ENCODE results near the gene SCN1B. TPM values are rescaled to one million over a fixed set of nuclear protein-coding genes. Genes with fewer than 3 reads are reported as not detected.

Gene SCN1B
- total and polyA plus RNA-seq, 2 of the 13 experiments (the other 11 are each of a cell fraction or from before 2014, with no cell fraction given), result 2.7 to 20.1 TPM

GRCh38 chr19:35060160-35060855 lies 30.0 kb downstream of the SCN1B start:
- Histone ChIP-seq H3K79me2 (ENCODE audit: insufficient read depth, low read length) (no peaks in the 10 kb centered on the region), H3K27me3 (ENCODE audit: control insufficient read depth in 1 of 2, insufficient read depth in 2 of 2, low read length in 2 of 2) (no peaks in the 10 kb centered on the region), H2AFZ (ENCODE audit: low read length) (no peak overlapping the region), H3K4me2 (ENCODE audit: low read depth, low read length) (no peak overlapping the region), H3K4me1 (ENCODE audit: insufficient read depth, low read length) (0 out of 2 replicates have a peak, but pooled peaks cover 5% of the 10 kb centered on the region), H3K9me3 (ENCODE audit: low read length) (no peaks in the 10 kb centered on the region), H4K20me1 (ENCODE audit: insufficient read depth, low read length) (peaks cover 18% of the 10 kb centered on the region; the same call in 1 of the 2 replicates), H3K27ac (ENCODE audit: extremely low read length, insufficient read depth, low read length) (no peak overlapping the region), H3K9ac (ENCODE audit: insufficient read depth, low read depth, low read length) (no peak overlapping the region), H3K4me3 (replicated peaks in 1 of 3; ENCODE audit: insufficient read depth in 1 of 3, low read depth in 2 of 3, low read length in 3 of 3) (no peak overlapping the region), H3K36me3 (replicated peaks in 1 of 2; ENCODE audit: control insufficient read depth in 1 of 2, insufficient read depth in 2 of 2, low read length in 2 of 2) (peaks cover 9 to 12% of the 10 kb centered on the region in 2 experiments; a peak in 3 of 5 replicates)
- BruUV-seq (replicated peaks), result no TSS peak
- FAIRE-seq (no peak), DNase-seq (ENCODE audit: low spot score) (no peak), ATAC-seq (peak; percentile 11; the same call in 2 of the 3 replicates)
- over 99% methylated on average over 18 of the region's 29 CpGs for WGBS (ENCODE audit: low lambda C conversion rate)
- ChIA-PET POLR2A (no interaction called here), CTCF (ENCODE audit: low intra/inter-chr PET ratio, low total read pairs) (no interaction called here)
- TF ChIP-seq ATAD3A (CRISPR knock-in tag; IDR thresholded peaks at IDR 0.05) (no peak), AGO2 (optimal IDR thresholded peaks at IDR 0.05; ENCODE audit: low read depth, low read length) (peak; percentile 69)
- intact Hi-C loops (cut with micrococcal nuclease; ENCODE audit: unreplicated experiment), result no loop called here
- in situ Hi-C loops (cut with HindIII; ENCODE audit: extremely low pct_ligation_motif_present, low pct_unique_long_range_greater_than_20kb), result no loop called here

GRCh38 chr19:35061583-35062373 lies 31.5 kb downstream of the SCN1B start:
- no peak overlapping the region for H3K4me2 ChIP-seq (ENCODE audit: low read depth, low read length)
- CTCF ChIA-PET (ENCODE audit: low intra/inter-chr PET ratio, low total read pairs), result no interaction called here
- intact Hi-C loops (cut with micrococcal nuclease; ENCODE audit: unreplicated experiment), result no loop called here
- no peak overlapping the region for H3K4me3 ChIP-seq (replicated peaks in 1 of 3; ENCODE audit: insufficient read depth in 1 of 3, low read depth in 2 of 3, low read length in 3 of 3)
- in situ Hi-C loops (cut with HindIII; ENCODE audit: extremely low pct_ligation_motif_present, low pct_unique_long_range_greater_than_20kb), result no loop called here
- H3K27ac ChIP-seq (ENCODE audit: extremely low read length, insufficient read depth, low read length), result no peak overlapping the region
- peak; percentile 12 for FAIRE-seq
- POLR2A ChIA-PET, result no interaction called here
- 95% methylated on average over 7 of the region's 7 CpGs for WGBS (ENCODE audit: low lambda C conversion rate)
- no peak overlapping the region for H2AFZ ChIP-seq (ENCODE audit: low read length)
- peaks cover 7% of the 10 kb centered on the region for H3K4me1 ChIP-seq (ENCODE audit: insufficient read depth, low read length)
- no peaks in the 10 kb centered on the region for H3K79me2 ChIP-seq (ENCODE audit: insufficient read depth, low read length)
- no TSS peak for BruUV-seq (replicated peaks)
- DNase-seq (ENCODE audit: low spot score), result no peak
- H4K20me1 ChIP-seq (ENCODE audit: insufficient read depth, low read length), result peaks cover 5% of the 10 kb centered on the region; the same call in 1 of the 2 replicates
- ATAC-seq, result no peak
- TF ChIP-seq ZNF441 (CRISPR knock-in tag; IDR thresholded peaks at IDR 0.05; ENCODE audit: borderline replicate concordance) (no peak), ZNF121 (CRISPR knock-in tag; IDR thresholded peaks at IDR 0.05) (peak; percentile 92), POLR2G (IDR thresholded peaks at IDR 0.05; ENCODE audit: low read depth, low read length) (peak; percentile 15; the same call in 1 of the 2 replicates), POLR2AphosphoS5 (IDR thresholded peaks at IDR 0.05; ENCODE audit: low read depth, low read length) (peak; percentile 33; the same call in 1 of the 2 replicates)
- no peaks in the 10 kb centered on the region for H3K9me3 ChIP-seq (ENCODE audit: low read length)
- no peaks in the 10 kb centered on the region for H3K27me3 ChIP-seq (ENCODE audit: control insufficient read depth in 1 of 2, insufficient read depth in 2 of 2, low read length in 2 of 2)
- H3K9ac ChIP-seq (ENCODE audit: insufficient read depth, low read depth, low read length), result no peak overlapping the region
- peaks cover 3% of the 10 kb centered on the region in 2 experiments; a peak in 1 of 5 replicates for H3K36me3 ChIP-seq (replicated peaks in 1 of 2; ENCODE audit: control insufficient read depth in 1 of 2, insufficient read depth in 2 of 2, low read length in 2 of 2)
